Stimulated activated naive B cell treated with anti-CD40 and anti-IgM and Interleukin-4, amounts not matched to agents 10 μg/mL and 1 μg/mL and 100 μg/mL, for 72 hours (primary cell): ENCODE results near the gene OPRPN.

ENCODE experiments used
- ATAC-seq, 2 donors: fragments of 150-1000 bp; cut with Tn5 transposase; replicated peaks; 2 replicates each; pipeline ENCODE4 v1.10.0; 2021; ENCODE audit warnings: moderate library complexity in 1 of 2
- DNase-seq: peaks from one replicate; pipeline ENCODE4 v3.0.0; 2021
- H3K27ac Mint-ChIP-seq: one replicate; pipeline ENCODE4 v1.8.0; 2022; ENCODE audit warnings: mild to moderate bottlenecking, mixed read lengths
- H3K27me3 Mint-ChIP-seq, 2 donors: one replicate each; pipeline ENCODE4 v1.8.0; 2022; ENCODE audit warnings: mixed read lengths in 2 of 2
- H3K36me3 Mint-ChIP-seq, 2 donors: one replicate each; pipeline ENCODE4 v1.8.0; 2022; ENCODE audit warnings: mixed read lengths in 2 of 2, mild to moderate bottlenecking in 1 of 2
- H3K4me1 Mint-ChIP-seq, 2 donors: one replicate each; pipeline ENCODE4 v1.8.0; 2022; ENCODE audit warnings: mixed read lengths in 2 of 2, mild to moderate bottlenecking in 1 of 2
- H3K4me3 Mint-ChIP-seq, 2 donors: one replicate each; pipeline ENCODE4 v1.8.0; 2022; ENCODE audit warnings: mild to moderate bottlenecking in 2 of 2, mixed read lengths in 2 of 2, moderate library complexity in 1 of 2
- H3K9me3 Mint-ChIP-seq, 2 donors: one replicate each; pipeline ENCODE4 v1.8.0; 2022; ENCODE audit warnings: mixed read lengths in 2 of 2, mild to moderate bottlenecking in 1 of 2

Gene OPRPN

DNA sequence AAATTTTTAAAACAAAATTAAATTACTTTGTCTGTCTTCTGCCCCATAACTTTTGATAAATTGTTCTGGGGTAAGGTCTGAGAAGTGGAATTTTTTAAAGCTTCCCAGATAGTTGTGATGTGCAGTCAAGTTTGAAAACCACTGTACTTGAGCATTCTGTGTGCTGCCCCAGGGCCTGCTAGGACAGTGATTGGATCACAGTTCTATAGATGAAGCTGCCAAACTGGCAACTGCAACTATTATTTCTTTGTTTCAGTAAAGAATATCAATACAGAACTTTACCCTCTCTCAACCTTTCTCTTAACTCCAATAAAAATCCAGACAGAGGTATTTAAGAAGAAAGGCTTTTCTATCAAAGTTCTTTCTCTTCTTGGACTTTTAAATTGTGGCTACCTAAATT lies at the start of gene OPRPN:
TSS of gene OPRPN (plus strand) at position 361 of the 400 bp plus-strand sequence. CDS start 1,346 bp downstream, outside the sequence.
- H3K36me3 Mint-ChIP-seq, result no peaks in the 10 kb centered on the region
- H3K27ac Mint-ChIP-seq, result no peak within 1 kb of the TSS
- no peaks in the 10 kb centered on the region for H3K27me3 Mint-ChIP-seq
- ATAC-seq (no peak), DNase-seq (no peak)
- H3K4me1 Mint-ChIP-seq, result no peaks in the 10 kb centered on the region
- peaks cover 0 to 3% of the 10 kb centered on the region in 2 donors for H3K9me3 Mint-ChIP-seq
- H3K4me3 Mint-ChIP-seq, result no peak within 1 kb of the TSS

DNA sequence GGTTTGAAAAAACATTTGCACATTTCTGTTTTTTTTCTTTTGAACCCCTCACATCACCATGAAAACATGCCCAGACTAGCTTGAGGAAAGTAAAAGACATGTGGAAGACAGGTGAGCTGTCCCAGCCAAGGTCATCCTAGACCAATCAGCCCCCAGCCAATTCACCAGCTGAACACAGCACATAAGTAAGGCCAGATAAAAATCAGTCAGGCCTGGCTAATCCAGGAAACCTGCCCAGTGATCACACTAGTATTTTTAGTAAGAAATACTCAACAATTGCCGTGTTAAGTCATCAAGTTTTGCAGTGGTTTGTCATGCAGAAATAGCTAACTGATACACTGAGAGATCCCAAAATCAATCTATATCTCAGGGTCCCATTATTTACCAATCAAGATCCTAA lies 41.6 kb upstream of the OPRPN start:
- Mint-ChIP-seq H3K27ac (no peak overlapping the region), H3K4me1 (no peaks in the 10 kb centered on the region), H3K4me3 (no peak overlapping the region), H3K9me3 (no peaks in the 10 kb centered on the region), H3K27me3 (no peaks in the 10 kb centered on the region), H3K36me3 (no peaks in the 10 kb centered on the region)
- DNase-seq (no peak), ATAC-seq (no peak)

DNA sequence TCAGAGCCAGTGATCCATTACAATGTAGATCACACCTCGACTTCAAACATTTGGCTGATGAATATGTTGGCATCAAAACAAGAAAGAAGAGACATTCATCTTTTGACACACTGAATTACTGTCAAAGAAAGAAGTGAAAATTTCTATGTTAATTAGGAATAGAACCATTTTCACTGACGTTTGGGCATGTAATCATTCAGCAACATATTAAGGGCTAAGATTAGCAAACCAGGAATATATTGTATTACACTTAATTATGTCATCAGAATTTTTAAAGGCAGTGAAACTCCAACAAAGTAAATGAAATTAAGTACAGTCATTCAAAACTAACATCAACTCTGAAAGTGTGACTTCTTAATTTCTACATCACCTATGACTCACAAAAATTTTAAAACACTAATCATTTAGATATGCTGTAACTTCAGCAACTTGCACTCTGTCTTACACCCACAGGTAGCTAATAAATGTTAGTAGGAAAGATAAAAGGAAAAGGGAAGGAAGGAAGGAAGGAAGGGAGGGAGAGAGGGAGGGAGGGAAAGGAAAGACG lies 38.6 kb upstream of the OPRPN start:
- H3K36me3 Mint-ChIP-seq, result no peaks in the 10 kb centered on the region
- no peak for DNase-seq
- no peaks in the 10 kb centered on the region for H3K9me3 Mint-ChIP-seq
- no peak overlapping the region for H3K27ac Mint-ChIP-seq
- no peaks in the 10 kb centered on the region for H3K27me3 Mint-ChIP-seq
- ATAC-seq, result no peak
- H3K4me1 Mint-ChIP-seq, result no peaks in the 10 kb centered on the region
- no peak overlapping the region for H3K4me3 Mint-ChIP-seq

DNA sequence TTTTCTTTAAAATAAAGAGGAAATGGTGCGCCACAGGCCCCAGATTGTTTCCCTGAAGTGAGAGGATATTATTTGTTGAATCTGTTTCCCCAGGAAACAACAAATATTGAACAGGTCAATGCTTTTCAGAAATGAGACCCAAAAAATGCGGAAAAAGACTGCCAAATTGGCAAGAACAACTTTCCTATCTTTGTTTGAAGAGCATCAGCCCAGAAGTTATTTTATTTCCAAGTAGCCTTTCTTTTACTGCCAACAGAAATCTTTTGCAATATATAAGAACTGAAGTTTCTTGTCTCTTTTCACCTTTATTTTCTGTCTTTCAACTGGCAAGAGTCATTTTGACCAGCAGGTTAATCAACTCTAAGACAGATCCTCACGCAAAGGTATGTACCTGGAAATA lies 37.3 kb upstream of the OPRPN start, which contains the start of gene SMR3A:
TSS of gene SMR3A (plus strand) at position 301 of the 400 bp plus-strand sequence. CDS start 1,356 bp downstream, outside the sequence.
- ATAC-seq, result no peak
- Mint-ChIP-seq H3K27ac (no peak within 1 kb of the TSS), H3K4me1 (no peaks in the 10 kb centered on the region)

GRCh38 chr4:70364002-70364401 lies 33.7 kb upstream of the OPRPN start:
- Mint-ChIP-seq H3K27me3 (no peaks in the 10 kb centered on the region), H3K36me3 (no peaks in the 10 kb centered on the region), H3K9me3 (no peaks in the 10 kb centered on the region), H3K4me3 (no peak overlapping the region), H3K4me1 (no peaks in the 10 kb centered on the region), H3K27ac (no peak overlapping the region)
- DNase-seq (no peak), ATAC-seq (no peak)

More for the DNA sequence above, 37.3 kb upstream of the OPRPN start, which contains the start of gene SMR3A:
- no peak for DNase-seq
- Mint-ChIP-seq H3K9me3 (no peaks in the 10 kb centered on the region), H3K36me3 (no peaks in the 10 kb centered on the region), H3K4me3 (no peak within 1 kb of the TSS), H3K27me3 (no peaks in the 10 kb centered on the region)

- no peak overlapping the region for H3K27ac Mint-ChIP-seq
- no peaks in the 10 kb centered on the region for H3K36me3 Mint-ChIP-seq
- DNase-seq (no peak), ATAC-seq (no peak)
- H3K9me3 Mint-ChIP-seq, result no peaks in the 10 kb centered on the region
- no peaks in the 10 kb centered on the region for H3K27me3 Mint-ChIP-seq
- no peak overlapping the region for H3K4me3 Mint-ChIP-seq
- no peaks in the 10 kb centered on the region for H3K4me1 Mint-ChIP-seq
Measured at GRCh38 chr4:70365479-70365878, 32.3 kb upstream of the OPRPN start.

GRCh38 chr4:70367813-70368212 lies 29.9 kb upstream of the OPRPN start:
- no peak overlapping the region for H3K27ac Mint-ChIP-seq
- H3K4me3 Mint-ChIP-seq, result no peak overlapping the region
- DNase-seq (no peak), ATAC-seq (no peak)
- no peaks in the 10 kb centered on the region for H3K9me3 Mint-ChIP-seq
- no peaks in the 10 kb centered on the region for H3K36me3 Mint-ChIP-seq
- H3K27me3 Mint-ChIP-seq, result no peaks in the 10 kb centered on the region
- no peaks in the 10 kb centered on the region for H3K4me1 Mint-ChIP-seq

- Mint-ChIP-seq H3K27me3 (no peaks in the 10 kb centered on the region), H3K27ac (no peak overlapping the region)
Measured at GRCh38 chr4:70371987-70372386, 25.8 kb upstream of the OPRPN start.

GRCh38 chr4:70372760-70373159 lies 25.0 kb upstream of the OPRPN start:
- Mint-ChIP-seq H3K27ac (no peak overlapping the region), H3K36me3 (no peaks in the 10 kb centered on the region), H3K4me1 (no peaks in the 10 kb centered on the region), H3K9me3 (peaks cover 0 to 2% of the 10 kb centered on the region in 2 donors), H3K4me3 (no peak overlapping the region), H3K27me3 (no peaks in the 10 kb centered on the region)
- ATAC-seq (no peak), DNase-seq (no peak)

More at GRCh38 chr4:70371987-70372386, 25.8 kb upstream of the OPRPN start:
- no peak for DNase-seq
- Mint-ChIP-seq H3K9me3 (peaks cover 0 to 2% of the 10 kb centered on the region in 2 donors), H3K36me3 (no peaks in the 10 kb centered on the region), H3K4me1 (no peaks in the 10 kb centered on the region), H3K4me3 (no peak overlapping the region)
- no peak for ATAC-seq

- no peak for ATAC-seq
- Mint-ChIP-seq H3K36me3 (no peaks in the 10 kb centered on the region), H3K4me3 (no peak overlapping the region), H3K27me3 (no peaks in the 10 kb centered on the region), H3K27ac (no peak overlapping the region), H3K9me3 (peaks cover 0 to 2% of the 10 kb centered on the region in 2 donors), H3K4me1 (no peaks in the 10 kb centered on the region)
- no peak for DNase-seq
Measured at GRCh38 chr4:70380578-70380977, 17.2 kb upstream of the OPRPN start.

DNA sequence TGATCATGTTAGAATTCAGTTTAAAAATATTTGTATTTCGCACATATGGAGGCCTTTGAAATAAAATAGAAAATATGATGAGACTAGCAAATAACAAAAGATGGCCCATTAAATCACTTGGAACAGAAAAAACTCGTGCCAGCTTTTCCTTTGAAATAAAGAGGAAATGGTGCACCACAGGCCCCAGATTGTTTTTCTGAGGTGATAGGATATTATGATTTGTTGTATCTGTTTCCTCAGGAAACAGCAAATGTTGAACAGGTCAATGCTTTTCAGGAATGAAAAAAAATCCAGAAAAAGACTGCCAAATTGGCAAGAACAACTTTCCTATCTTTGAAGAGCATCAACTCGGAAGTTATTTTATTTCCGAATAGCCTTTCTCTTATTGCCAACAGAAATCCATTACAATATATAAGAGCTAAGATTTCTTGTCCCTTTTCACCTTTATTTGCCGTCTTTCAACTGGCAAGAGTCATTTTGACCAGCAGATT lies 15.0 kb upstream of the OPRPN start, which contains the start of gene SMR3B:
TSS of gene SMR3B (plus strand) at position 441 of the 491 bp plus-strand sequence. CDS start 1,380 bp downstream, outside the sequence.
- Mint-ChIP-seq H3K27me3 (no peaks in the 10 kb centered on the region), H3K4me1 (no peaks in the 10 kb centered on the region)

GRCh38 chr4:70392057-70392776 lies 5.5 kb upstream of the OPRPN start:
- Mint-ChIP-seq H3K27ac (no peak overlapping the region), H3K27me3 (no peaks in the 10 kb centered on the region), H3K9me3 (no peaks in the 10 kb centered on the region), H3K36me3 (no peaks in the 10 kb centered on the region), H3K4me1 (no peaks in the 10 kb centered on the region), H3K4me3 (no peak overlapping the region)
- DNase-seq (no peak), ATAC-seq (no peak)

More for the DNA sequence above, 15.0 kb upstream of the OPRPN start, which contains the start of gene SMR3B:
- H3K27ac Mint-ChIP-seq, result no peak within 1 kb of the TSS
- no peaks in the 10 kb centered on the region for H3K36me3 Mint-ChIP-seq
- H3K9me3 Mint-ChIP-seq, result peaks cover 0 to 2% of the 10 kb centered on the region in 2 donors
- no peak for ATAC-seq
- no peak within 1 kb of the TSS for H3K4me3 Mint-ChIP-seq
- DNase-seq, result no peak

GRCh38 chr4:70399319-70399718 lies 1.6 kb downstream of the OPRPN start:
- no peak overlapping the region for H3K27ac Mint-ChIP-seq
- ATAC-seq, result no peak
- H3K36me3 Mint-ChIP-seq, result no peaks in the 10 kb centered on the region
- H3K27me3 Mint-ChIP-seq, result peaks cover 0 to 3% of the 10 kb centered on the region in 2 donors
- H3K4me1 Mint-ChIP-seq, result no peaks in the 10 kb centered on the region
- H3K4me3 Mint-ChIP-seq, result no peak overlapping the region
- no peak for DNase-seq
- H3K9me3 Mint-ChIP-seq, result peaks cover 2 to 7% of the 10 kb centered on the region in 2 donors

- no peaks in the 10 kb centered on the region for H3K36me3 Mint-ChIP-seq
- no peak for DNase-seq
- no peak overlapping the region for H3K27ac Mint-ChIP-seq
- no peaks in the 10 kb centered on the region for H3K4me1 Mint-ChIP-seq
- peaks cover 4 to 8% of the 10 kb centered on the region in 2 donors for H3K9me3 Mint-ChIP-seq
- peaks cover 0 to 6% of the 10 kb centered on the region in 2 donors for H3K27me3 Mint-ChIP-seq
- ATAC-seq, result no peak
- no peak overlapping the region for H3K4me3 Mint-ChIP-seq
Measured at GRCh38 chr4:70402762-70403161, 5.0 kb downstream of the OPRPN start.

DNA sequence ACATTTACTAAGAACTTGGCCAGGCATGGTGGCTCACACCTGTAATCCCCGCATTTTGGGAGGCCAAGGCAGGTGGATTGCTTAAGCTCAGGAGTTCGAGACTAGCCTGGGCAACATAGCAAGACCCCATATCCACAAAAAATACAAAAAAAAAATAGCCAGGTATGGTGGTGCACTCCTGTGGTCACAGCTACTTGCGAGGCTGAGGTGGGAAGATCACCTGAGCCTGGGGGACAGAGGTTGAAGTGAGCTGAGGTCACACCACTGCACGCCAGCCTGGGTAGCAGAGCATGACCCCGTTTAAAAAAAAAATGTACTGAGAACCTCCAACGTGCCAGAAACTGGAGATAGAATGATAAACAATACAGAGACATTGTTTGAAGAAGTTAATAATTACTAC lies 8.0 kb downstream of the OPRPN start:
- DNase-seq (no peak), ATAC-seq (no peak)
- H3K9me3 Mint-ChIP-seq, result peaks cover 6 to 12% of the 10 kb centered on the region in 2 donors
- no peaks in the 10 kb centered on the region for H3K4me1 Mint-ChIP-seq
- no peak overlapping the region for H3K4me3 Mint-ChIP-seq
- no peaks in the 10 kb centered on the region for H3K36me3 Mint-ChIP-seq
- no peak overlapping the region for H3K27ac Mint-ChIP-seq
- H3K27me3 Mint-ChIP-seq, result peaks cover 0 to 6% of the 10 kb centered on the region in 2 donors
